ENCODE measurements around the gene LGALS9. TPM values are rescaled to one million over a fixed set of nuclear protein-coding genes. Genes with fewer than 3 reads are reported as not detected.
"Not testable (repeated sequence)": the region's sequence is repeated elsewhere in the genome, so short reads cannot be mapped to it uniquely, and the experiment has no call there.

Gene LGALS9
- total RNA-seq, 1 donor from 2014 or later, result 4.5 TPM

DNA sequence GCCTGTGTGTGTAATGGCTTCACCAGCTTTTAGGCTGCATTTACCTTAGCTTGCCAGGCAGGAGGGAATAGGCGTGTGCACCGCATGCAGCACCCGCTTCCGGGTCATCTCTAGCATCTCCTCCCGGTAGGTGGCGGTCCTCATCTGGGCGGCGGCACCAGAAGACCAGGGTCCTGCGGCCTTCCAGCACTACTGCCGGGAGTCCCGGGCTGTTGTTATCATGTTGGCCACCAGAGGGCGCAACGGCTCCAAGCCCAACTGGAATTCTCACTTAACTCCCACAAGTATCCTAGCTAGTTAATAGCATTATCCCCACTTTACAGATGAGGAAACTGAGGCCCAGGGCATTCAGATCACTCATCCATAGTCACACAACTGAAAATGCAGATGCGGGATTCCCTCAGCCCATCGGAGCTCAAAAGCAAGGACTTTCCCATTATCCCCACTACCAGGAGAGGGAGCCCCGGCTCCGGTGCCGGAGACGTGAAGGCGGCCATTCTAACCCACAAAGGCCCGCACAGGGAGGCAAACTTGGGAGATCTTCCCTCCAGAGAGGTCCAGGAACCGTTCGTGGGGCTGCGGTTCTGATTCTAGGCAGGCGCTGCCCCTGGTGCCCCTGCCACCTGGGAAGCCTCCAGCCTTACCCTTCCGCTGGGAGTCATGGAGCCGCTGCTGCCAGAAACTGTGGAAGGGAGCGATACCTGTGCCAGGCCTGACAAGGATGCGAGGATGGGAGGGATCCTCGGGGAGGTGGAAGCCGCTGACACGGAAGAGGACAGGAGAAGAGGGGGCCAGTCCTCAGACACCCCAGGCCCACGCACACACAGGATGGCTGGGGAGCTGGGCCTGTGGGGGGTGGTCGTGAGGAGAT is 23.9 kb downstream of the LGALS9 start:
- H3K4me3 Mint-ChIP-seq (ENCODE audit: unreplicated experiment), result no peak overlapping the region
- TF ChIP-seq, protein P1, sequence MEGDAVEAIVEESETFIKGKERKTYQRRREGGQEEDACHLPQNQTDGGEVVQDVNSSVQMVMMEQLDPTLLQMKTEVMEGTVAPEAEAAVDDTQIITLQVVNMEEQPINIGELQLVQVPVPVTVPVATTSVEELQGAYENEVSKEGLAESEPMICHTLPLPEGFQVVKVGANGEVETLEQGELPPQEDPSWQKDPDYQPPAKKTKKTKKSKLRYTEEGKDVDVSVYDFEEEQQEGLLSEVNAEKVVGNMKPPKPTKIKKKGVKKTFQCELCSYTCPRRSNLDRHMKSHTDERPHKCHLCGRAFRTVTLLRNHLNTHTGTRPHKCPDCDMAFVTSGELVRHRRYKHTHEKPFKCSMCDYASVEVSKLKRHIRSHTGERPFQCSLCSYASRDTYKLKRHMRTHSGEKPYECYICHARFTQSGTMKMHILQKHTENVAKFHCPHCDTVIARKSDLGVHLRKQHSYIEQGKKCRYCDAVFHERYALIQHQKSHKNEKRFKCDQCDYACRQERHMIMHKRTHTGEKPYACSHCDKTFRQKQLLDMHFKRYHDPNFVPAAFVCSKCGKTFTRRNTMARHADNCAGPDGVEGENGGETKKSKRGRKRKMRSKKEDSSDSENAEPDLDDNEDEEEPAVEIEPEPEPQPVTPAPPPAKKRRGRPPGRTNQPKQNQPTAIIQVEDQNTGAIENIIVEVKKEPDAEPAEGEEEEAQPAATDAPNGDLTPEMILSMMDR (IDR thresholded peaks at IDR 0.05), result peak; percentile 91
- H3K36me3 Mint-ChIP-seq (ENCODE audit: unreplicated experiment), result peaks cover 2% of the 10 kb centered on the region
- H3K4me1 Mint-ChIP-seq (ENCODE audit: unreplicated experiment), result no peaks in the 10 kb centered on the region
- peaks cover 8% of the 10 kb centered on the region for H3K27me3 Mint-ChIP-seq (ENCODE audit: unreplicated experiment)
- no peak overlapping the region for H3K27ac Mint-ChIP-seq (ENCODE audit: unreplicated experiment)
- H3K9me3 Mint-ChIP-seq (ENCODE audit: unreplicated experiment), result no peaks in the 10 kb centered on the region
- peak; percentile 90 for DNase-seq (ENCODE audit: extremely low spot score, unreplicated experiment)

DNA sequence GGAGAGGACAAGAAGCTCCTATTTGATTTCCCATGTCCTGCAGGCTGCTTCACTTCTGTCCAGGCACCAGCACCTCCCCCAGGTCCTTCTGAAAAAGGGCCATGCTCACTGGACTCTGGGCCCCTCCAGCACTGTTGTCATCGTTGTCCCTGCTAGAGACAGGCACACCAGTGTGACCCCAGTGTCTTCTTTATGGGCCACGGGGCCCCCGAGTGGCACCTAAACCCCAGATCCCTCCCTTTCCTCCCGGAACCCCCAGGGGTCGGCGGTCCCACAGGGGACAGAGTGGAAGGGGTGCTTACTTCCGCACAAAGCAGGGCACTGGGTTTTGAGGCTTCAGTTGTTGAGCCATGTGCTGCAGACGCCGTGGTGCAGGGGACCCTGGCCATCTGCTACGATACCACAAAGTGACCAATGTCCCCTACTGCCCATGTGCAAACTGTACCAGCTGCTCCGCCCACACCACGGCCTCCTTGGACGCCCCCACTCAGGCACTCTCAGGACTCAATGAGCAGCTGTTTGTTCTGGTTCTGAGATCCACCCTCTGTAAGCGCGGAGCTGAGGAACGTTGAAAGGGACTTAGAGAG is 24.6 kb downstream of the LGALS9 start:
- not testable (repeated sequence) for DNase-seq (ENCODE audit: extremely low spot score, unreplicated experiment); H3K27ac Mint-ChIP-seq (ENCODE audit: unreplicated experiment); H3K36me3 Mint-ChIP-seq (ENCODE audit: unreplicated experiment); H3K4me1 Mint-ChIP-seq (ENCODE audit: unreplicated experiment); H3K4me3 Mint-ChIP-seq (ENCODE audit: unreplicated experiment); H3K9me3 Mint-ChIP-seq (ENCODE audit: unreplicated experiment); H3K27me3 Mint-ChIP-seq (ENCODE audit: unreplicated experiment)

DNA sequence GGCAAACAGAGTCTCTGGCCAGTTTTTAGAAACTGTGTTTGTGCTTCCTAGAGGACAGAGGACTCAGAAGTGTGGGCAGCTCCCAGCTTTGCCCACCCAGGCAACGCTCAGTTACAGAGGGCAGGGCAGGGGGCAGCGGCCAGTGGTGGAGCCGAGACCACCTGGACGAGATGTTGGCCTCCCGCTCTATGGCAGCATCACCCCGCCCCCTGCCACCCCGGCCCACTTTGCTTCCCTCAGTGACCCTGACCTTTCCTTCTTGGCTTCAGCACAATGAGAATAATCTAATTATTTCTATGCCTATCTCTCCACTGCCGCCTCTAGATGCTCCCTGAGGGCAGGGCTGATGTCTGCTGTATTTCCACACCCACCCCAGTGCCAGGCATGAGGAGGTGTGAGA is 25.6 kb downstream of the LGALS9 start:
- H3K9me3 Mint-ChIP-seq (ENCODE audit: unreplicated experiment); H3K27ac Mint-ChIP-seq (ENCODE audit: unreplicated experiment); H3K36me3 Mint-ChIP-seq (ENCODE audit: unreplicated experiment); H3K4me3 Mint-ChIP-seq (ENCODE audit: unreplicated experiment); H3K4me1 Mint-ChIP-seq (ENCODE audit: unreplicated experiment); DNase-seq (ENCODE audit: extremely low spot score, unreplicated experiment); H3K27me3 Mint-ChIP-seq (ENCODE audit: unreplicated experiment): not testable (repeated sequence)

DNA sequence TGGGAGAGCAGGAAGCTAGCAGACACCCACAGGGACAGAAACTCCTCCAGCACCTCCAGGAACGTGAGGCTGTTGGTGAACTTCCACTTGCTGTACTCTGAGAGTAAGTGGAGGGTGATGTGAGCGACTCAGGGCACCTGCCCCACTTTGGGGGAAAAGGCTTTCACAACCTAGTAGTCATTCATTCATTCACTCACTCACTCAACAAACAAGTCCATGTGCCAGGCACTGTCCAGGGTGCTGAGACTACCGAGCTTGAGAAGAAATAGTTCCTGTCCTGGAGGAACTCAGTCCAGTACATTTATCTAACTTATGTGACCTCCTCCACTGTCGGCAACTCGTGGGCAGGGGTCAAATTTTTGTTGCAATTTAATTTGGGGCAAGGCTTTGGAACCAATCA is 26.6 kb downstream of the LGALS9 start:
- peaks cover 10% of the 10 kb centered on the region for H3K27me3 Mint-ChIP-seq (ENCODE audit: unreplicated experiment)

GRCh38 chr17:27659683-27660082 is 28.7 kb downstream of the LGALS9 start:
- no peaks in the 10 kb centered on the region for H3K9me3 Mint-ChIP-seq (ENCODE audit: unreplicated experiment)
- H3K4me1 Mint-ChIP-seq (ENCODE audit: unreplicated experiment), result no peaks in the 10 kb centered on the region
- peaks cover 10% of the 10 kb centered on the region for H3K27me3 Mint-ChIP-seq (ENCODE audit: unreplicated experiment)
- no peak overlapping the region for H3K27ac Mint-ChIP-seq (ENCODE audit: unreplicated experiment)
- H3K4me3 Mint-ChIP-seq (ENCODE audit: unreplicated experiment), result no peak overlapping the region
- H3K36me3 Mint-ChIP-seq (ENCODE audit: unreplicated experiment), result no peaks in the 10 kb centered on the region
- no peak for DNase-seq (ENCODE audit: extremely low spot score, unreplicated experiment)
- TF ChIP-seq, protein P1 (IDR thresholded peaks at IDR 0.05), result no peak

More for the DNA sequence above, 26.6 kb downstream of the LGALS9 start:
- DNase-seq (ENCODE audit: extremely low spot score, unreplicated experiment), result no peak
- Mint-ChIP-seq H3K4me1 (ENCODE audit: unreplicated experiment) (no peaks in the 10 kb centered on the region), H3K4me3 (ENCODE audit: unreplicated experiment) (no peak overlapping the region), H3K36me3 (ENCODE audit: unreplicated experiment) (no peaks in the 10 kb centered on the region), H3K27ac (ENCODE audit: unreplicated experiment) (no peak overlapping the region), H3K9me3 (ENCODE audit: unreplicated experiment) (no peaks in the 10 kb centered on the region)
- TF ChIP-seq, protein P1 (IDR thresholded peaks at IDR 0.05), result no peak

DNA sequence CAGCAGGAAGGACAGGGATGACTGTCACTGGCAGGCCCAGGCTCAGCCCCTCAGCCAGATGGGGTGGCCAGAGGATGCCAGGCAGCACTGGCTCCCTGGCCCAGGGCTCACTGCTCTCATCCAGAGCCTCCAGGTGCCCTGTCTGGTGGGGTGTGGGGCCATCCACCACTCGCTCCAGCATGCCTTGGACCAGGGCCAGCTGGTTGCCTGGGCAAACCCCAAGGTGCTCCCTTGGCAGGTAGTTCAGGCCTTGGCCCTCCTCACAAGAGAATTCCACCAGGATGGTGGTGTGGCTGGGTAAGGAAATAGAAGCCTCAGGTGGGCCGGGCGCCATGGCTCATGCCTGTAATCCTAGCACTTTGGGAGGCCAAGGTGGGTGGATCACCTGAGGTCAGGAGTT is 29.4 kb downstream of the LGALS9 start:
- H3K4me1 Mint-ChIP-seq (ENCODE audit: unreplicated experiment), result no peaks in the 10 kb centered on the region
- H3K27ac Mint-ChIP-seq (ENCODE audit: unreplicated experiment), result no peak overlapping the region
- H3K4me3 Mint-ChIP-seq (ENCODE audit: unreplicated experiment), result no peak overlapping the region
- TF ChIP-seq, protein P1 (IDR thresholded peaks at IDR 0.05), result no peak
- no peaks in the 10 kb centered on the region for H3K36me3 Mint-ChIP-seq (ENCODE audit: unreplicated experiment)
- no peaks in the 10 kb centered on the region for H3K9me3 Mint-ChIP-seq (ENCODE audit: unreplicated experiment)
- H3K27me3 Mint-ChIP-seq (ENCODE audit: unreplicated experiment), result peaks cover 8% of the 10 kb centered on the region
- DNase-seq (ENCODE audit: extremely low spot score, unreplicated experiment), result no peak

Measured in osteocyte (in vitro differentiated cells).